ENCODE data around the gene SLC30A2.

SLC30A2 gene

GRCh38 chr1:26038477-26038876 is 7.4 kb downstream of the SLC30A2 start:
- no peak for DNase-seq

- DNase-seq = no peak
These were observed 8.0 kb downstream of the SLC30A2 start for GRCh38 chr1:26037904-26038303.

GRCh38 chr1:26036756-26037281 is 9.1 kb downstream of the SLC30A2 start:
- DNase-seq = no peak

- peak; percentile 46 to 71 (median 64) for DNase-seq
These were observed 9.8 kb downstream of the SLC30A2 start for GRCh38 chr1:26035959-26036755.

GRCh38 chr1:26035203-26035958 is 10.5 kb downstream of the SLC30A2 start:
- DNase-seq = peak; percentile 88 to 93 (median 91)

- no peak for DNase-seq
These were observed 11.3 kb downstream of the SLC30A2 start for GRCh38 chr1:26034504-26035202.

- DNase-seq = no peak
These were observed 13.1 kb downstream of the SLC30A2 start for GRCh38 chr1:26032656-26033357.

- DNase-seq = no peak
These were observed 14.2 kb downstream of the SLC30A2 start for GRCh38 chr1:26031611-26032220.

- DNase-seq = no peak
These were observed 14.7 kb downstream of the SLC30A2 start for GRCh38 chr1:26031196-26031595.

GRCh38 chr1:26029864-26030481 is 15.9 kb downstream of the SLC30A2 start:
- DNase-seq = no peak

GRCh38 chr1:26029054-26029863 is 16.7 kb downstream of the SLC30A2 start:
- no peak for DNase-seq

GRCh38 chr1:26028490-26028980 is 17.4 kb downstream of the SLC30A2 start:
- no peak for DNase-seq

GRCh38 chr1:26027716-26028489 is 18.0 kb downstream of the SLC30A2 start:
- DNase-seq = no peak

- no peak for DNase-seq
These were observed 20.4 kb downstream of the SLC30A2 start for GRCh38 chr1:26025517-26025916.

GRCh38 chr1:26025060-26025459 is 20.9 kb downstream of the SLC30A2 start:
- no peak for DNase-seq

- DNase-seq = no peak
These were observed 22.1 kb downstream of the SLC30A2 start for GRCh38 chr1:26023826-26024225.

- DNase-seq = no peak
These were observed 22.9 kb downstream of the SLC30A2 start for GRCh38 chr1:26023009-26023408.

- no peak for DNase-seq
These were observed 23.5 kb downstream of the SLC30A2 start for GRCh38 chr1:26022404-26022779.

GRCh38 chr1:26021647-26022403 is 24.1 kb downstream of the SLC30A2 start, which contains the start of gene EXTL1:
TSS of gene EXTL1 (plus strand) at chr1:26021775. CDS start at chr1:26022647, 872 bp downstream.
- DNase-seq = no peak
